IMR-90 (cell line): ENCODE measurements around the gene MACROD1. TPM values are rescaled to one million over a fixed set of nuclear protein-coding genes. Genes with fewer than 3 reads are reported as not detected.

Source experiments
- ATAC-seq: fragments of 200-7000 bp; cut with Tn5 transposase; 2 replicates; pipeline ENCODE4 v1.9.1; 2020; ENCODE audit warnings: low read depth, mild to moderate bottlenecking, moderate library complexity
- BruUV-seq: library from RNA; stranded (reverse); fragments of 400-500 nt; replicated peaks from 2 replicates; lab custom pipeline; 2021; lab: Mats Ljungman, UMichigan
- CTCF ChIA-PET: fragments of 300-600 bp; formaldehyde crosslinking; extraction: SDS; loops from one replicate; lab custom pipeline; 2021; ENCODE audit warnings: antibody characterized with exemption; lab: Yijun Ruan, JAX
- POLR2A ChIA-PET: fragments of 300-600 bp; sonication (Branson Sonifier 250); formaldehyde crosslinking; loops from one replicate; lab custom pipeline; 2022; ENCODE audit warnings: antibody characterized with exemption; ENCODE audit not compliant: unreplicated experiment; lab: Charles Lee
- DNase-seq: peaks from one replicate; pipeline ENCODE4 v3.0.0; 2013
- H2AFZ ChIP-seq: replicated peaks from 2 replicates; pipeline ENCODE3; 2013; ENCODE audit warnings: low read length, mild to moderate bottlenecking; ENCODE audit not compliant: poor library complexity
- H2AK5ac ChIP-seq: 2 replicates; pipeline ENCODE4 v1.6.1; 2013; ENCODE audit warnings: low read depth, low read length, inconsistent platforms
- H2AK9ac ChIP-seq: replicated peaks from 2 replicates; pipeline ENCODE3; 2013; ENCODE audit warnings: mild to moderate bottlenecking, low read depth, low read length, moderate library complexity; ENCODE audit not compliant: poor library complexity
- H2BK120ac ChIP-seq: 2 replicates; pipeline ENCODE4 v1.6.1; 2013; ENCODE audit warnings: low read depth, low read length, inconsistent platforms
- H2BK15ac ChIP-seq: 3 replicates; pipeline ENCODE4 v1.6.1; 2013; ENCODE audit warnings: low read depth, low read length, inconsistent platforms
- H2BK20ac ChIP-seq: 2 replicates; pipeline ENCODE4 v1.6.1; 2013; ENCODE audit warnings: low read depth, mild to moderate bottlenecking, inconsistent platforms, low read length, moderate library complexity
- H2BK5ac ChIP-seq: 2 replicates; pipeline ENCODE4 v1.6.1; 2013; ENCODE audit warnings: mild to moderate bottlenecking, low read depth, low read length, inconsistent platforms; ENCODE audit not compliant: poor library complexity, severe bottlenecking
- H3K14ac ChIP-seq: replicated peaks from 2 replicates; pipeline ENCODE4 v1.6.1; 2013; ENCODE audit warnings: low read depth, low read length, inconsistent platforms
- H3K18ac ChIP-seq: 2 replicates; pipeline ENCODE4 v1.6.1; 2013; ENCODE audit warnings: low read depth, low read length, control low read depth
- H3K23ac ChIP-seq: 2 replicates; pipeline ENCODE4 v1.6.1; 2013; ENCODE audit warnings: low read depth, low read length, inconsistent platforms
- H3K27ac ChIP-seq: 2 replicates; pipeline ENCODE4 v1.5.1; 2013; ENCODE audit warnings: mild to moderate bottlenecking, control low read depth, low read length; ENCODE audit not compliant: insufficient read depth
- H3K27me3 ChIP-seq: 2 replicates; pipeline ENCODE4 v1.6.1; 2013; ENCODE audit warnings: low read length; ENCODE audit not compliant: control insufficient read depth, insufficient read depth
- H3K36me3 ChIP-seq: 2 replicates; pipeline ENCODE4 v1.6.1; 2013; ENCODE audit warnings: low read length, mixed read lengths; ENCODE audit not compliant: control insufficient read depth, insufficient read depth
- H3K4ac ChIP-seq: 2 replicates; pipeline ENCODE4 v1.6.1; 2013; ENCODE audit warnings: low read depth, low read length, inconsistent platforms
- H3K4me1 ChIP-seq: 2 replicates; pipeline ENCODE4 v1.6.1; 2013; ENCODE audit warnings: low read length, mixed read lengths; ENCODE audit not compliant: control insufficient read depth, insufficient read depth
- H3K4me2 ChIP-seq: 2 replicates; pipeline ENCODE4 v1.6.1; 2013; ENCODE audit warnings: low read depth, mild to moderate bottlenecking, control low read depth, low read length, moderate library complexity
- H3K4me3 ChIP-seq: 2 replicates; pipeline ENCODE4 v1.5.1; 2013; ENCODE audit warnings: low read depth, mild to moderate bottlenecking, control low read depth, low read length, moderate library complexity; ENCODE audit not compliant: insufficient read depth
- H3K56ac ChIP-seq: 2 replicates; pipeline ENCODE4 v1.6.1; 2013; ENCODE audit warnings: low read length, inconsistent platforms; ENCODE audit not compliant: insufficient read depth; ENCODE audit errors: extremely low read depth
- H3K79me1 ChIP-seq, 2 experiments: 2 replicates each; pipeline ENCODE4 v1.6.1; 2013; ENCODE audit warnings: low read length in 2 of 2, inconsistent platforms in 1 of 2, low read depth in 1 of 2
- H3K9ac ChIP-seq: 2 replicates; pipeline ENCODE4 v1.6.1; 2013; ENCODE audit warnings: low read depth, low read length, control low read depth
- H3K9me1 ChIP-seq: 2 replicates; pipeline ENCODE4 v1.6.1; 2013; ENCODE audit warnings: low read length, inconsistent platforms; ENCODE audit not compliant: insufficient read depth
- H3K9me3 ChIP-seq: 2 replicates; pipeline ENCODE4 v1.6.1; 2013; ENCODE audit warnings: low read length; ENCODE audit not compliant: control insufficient read depth, insufficient read depth
- H4K20me1 ChIP-seq: 2 replicates; pipeline ENCODE4 v1.6.1; 2013; ENCODE audit warnings: low read length, inconsistent platforms; ENCODE audit not compliant: insufficient read depth
- H4K5ac ChIP-seq: 2 replicates; pipeline ENCODE4 v1.6.1; 2013; ENCODE audit warnings: mild to moderate bottlenecking, low read depth, low read length, control low read depth
- H4K8ac ChIP-seq, 2 experiments: 2 replicates each; pipeline ENCODE4 v1.6.1; 2013; ENCODE audit warnings: low read depth in 2 of 2, low read length in 2 of 2, control low read depth in 1 of 2, inconsistent platforms in 1 of 2
- H4K91ac ChIP-seq: 2 replicates; pipeline ENCODE4 v1.6.1; 2013; ENCODE audit warnings: low read depth, low read length, inconsistent platforms; ENCODE audit not compliant: insufficient read depth
- CHD1 ChIP-seq: IDR thresholded peaks from 2 replicates; pipeline ENCODE4 v1.6.1; 2012; ENCODE audit warnings: low read depth, low read length, improper control_type of control experiment
- MAFK ChIP-seq: IDR thresholded peaks from 2 replicates; pipeline ENCODE4 v1.6.1; 2012; ENCODE audit warnings: low read depth, low read length, improper control_type of control experiment
- MAZ ChIP-seq: IDR thresholded peaks from 2 replicates; pipeline ENCODE4 v1.6.1; 2012; ENCODE audit warnings: low read depth, mild to moderate bottlenecking, low read length, improper control_type of control experiment, moderate library complexity, borderline replicate concordance
- SMC3 ChIP-seq: fragments of 150-350 bp; IDR thresholded peaks from 2 replicates; pipeline ENCODE4 v1.6.1; 2016; ENCODE audit warnings: low read depth, mild to moderate bottlenecking, antibody characterized with exemption, low read length, moderate library complexity
- WGBS, 2 experiments: methylation state at CpG; one replicate each; pipeline versions ENCODE4 v1.1.5 to v1.1.7; 2013; ENCODE audit warnings: missing lambda C conversion rate in 2 of 2; ENCODE audit not compliant: insufficient read length in 1 of 2; ENCODE audit errors: extremely low coverage in 2 of 2; 5-methylcytosine and 5-hydroxymethylcytosine counted together
- dilution Hi-C: fragments of 300-500 bp; cut with HindIII; formaldehyde crosslinking; loops from one replicate; pipeline ENCODE4 v1.14.3; 2018; ENCODE audit warnings: low sequenced_read_pairs; ENCODE audit not compliant: unreplicated experiment
- in situ Hi-C: fragments of 300-500 bp; cut with MboI; formaldehyde crosslinking; loops from 3 replicates; pipeline ENCODE4 v1.14.3; 2019; ENCODE audit warnings: low sequenced_read_pairs, inconsistent platforms, mixed read lengths
- intact Hi-C: fragments of 100-400 bp; cut with micrococcal nuclease; formaldehyde crosslinking; loops from 2 replicates; pipeline ENCODE4 v1.10.0; 2022
- polyA plus RNA-seq, 3 experiments: library from polyadenylated mRNA; depleted of rRNA; stranded (reverse); fragments of >200 nt; gene quantifications; 2 replicates each; pipeline ENCODE4 v1.2.3, GENCODE V29; 2012; ENCODE audit warnings: low replicate concordance in 1 of 3
- total RNA-seq: library from RNA; depleted of rRNA; stranded (reverse); fragments of >200 nt; gene quantifications from 2 replicates; pipeline ENCODE4 v1.2.3, GENCODE V29; 2012
- TF ChIP-seq, protein P1 (sequence below): fragments of 150-350 bp; IDR thresholded peaks from 2 replicates; pipeline ENCODE4 v1.6.1; 2017; ENCODE audit warnings: mild to moderate bottlenecking, antibody characterized with exemption, low read length, low read depth
- TF ChIP-seq, protein P2 (sequence below): fragments of 150-350 bp; IDR thresholded peaks from 2 replicates; pipeline ENCODE4 v1.6.1; 2016; ENCODE audit warnings: low read depth, mild to moderate bottlenecking, low read length, moderate library complexity, borderline replicate concordance

Gene MACROD1
- total and polyA plus RNA-seq, 2 of the 4 experiments (the other 2 are of a cell fraction) = 2.5 to 9.3 TPM

DNA sequence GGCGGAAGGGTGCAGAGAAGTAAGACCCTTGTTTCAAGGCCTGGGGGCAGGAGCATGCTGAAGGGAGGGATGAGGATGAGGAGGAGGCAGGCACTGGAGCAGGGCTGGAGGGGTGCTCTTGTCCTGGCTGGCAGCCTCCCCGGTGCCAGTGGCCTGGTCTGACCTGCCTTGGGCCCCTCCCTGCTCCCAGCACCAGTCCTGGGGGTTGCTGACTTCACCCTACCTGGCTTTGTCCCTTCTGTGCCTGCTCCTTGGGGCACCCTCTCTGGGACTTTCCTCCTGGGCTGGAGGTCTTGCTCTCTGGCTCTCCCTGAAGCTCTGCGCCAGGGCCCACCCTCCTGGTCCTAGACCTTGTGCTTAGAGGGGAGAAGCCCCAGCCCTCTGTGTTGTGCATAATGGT, 134.9 kb downstream of the MACROD1 start:
- WGBS, 2 experiments = 100% methylated on average over 1 of the region's 3 CpGs; no CpG with 5 or more reads in 1 of the 2 experiments

More for the DNA sequence above, 134.9 kb downstream of the MACROD1 start:
- TF ChIP-seq MAZ = no peak
- TF ChIP-seq, protein P1, sequence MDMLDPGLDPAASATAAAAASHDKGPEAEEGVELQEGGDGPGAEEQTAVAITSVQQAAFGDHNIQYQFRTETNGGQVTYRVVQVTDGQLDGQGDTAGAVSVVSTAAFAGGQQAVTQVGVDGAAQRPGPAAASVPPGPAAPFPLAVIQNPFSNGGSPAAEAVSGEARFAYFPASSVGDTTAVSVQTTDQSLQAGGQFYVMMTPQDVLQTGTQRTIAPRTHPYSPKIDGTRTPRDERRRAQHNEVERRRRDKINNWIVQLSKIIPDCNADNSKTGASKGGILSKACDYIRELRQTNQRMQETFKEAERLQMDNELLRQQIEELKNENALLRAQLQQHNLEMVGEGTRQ = no peak
- no peak for TF ChIP-seq MAFK
- no peak for TF ChIP-seq SMC3
- TF ChIP-seq CHD1 = no peak
- TF ChIP-seq, protein P2, sequence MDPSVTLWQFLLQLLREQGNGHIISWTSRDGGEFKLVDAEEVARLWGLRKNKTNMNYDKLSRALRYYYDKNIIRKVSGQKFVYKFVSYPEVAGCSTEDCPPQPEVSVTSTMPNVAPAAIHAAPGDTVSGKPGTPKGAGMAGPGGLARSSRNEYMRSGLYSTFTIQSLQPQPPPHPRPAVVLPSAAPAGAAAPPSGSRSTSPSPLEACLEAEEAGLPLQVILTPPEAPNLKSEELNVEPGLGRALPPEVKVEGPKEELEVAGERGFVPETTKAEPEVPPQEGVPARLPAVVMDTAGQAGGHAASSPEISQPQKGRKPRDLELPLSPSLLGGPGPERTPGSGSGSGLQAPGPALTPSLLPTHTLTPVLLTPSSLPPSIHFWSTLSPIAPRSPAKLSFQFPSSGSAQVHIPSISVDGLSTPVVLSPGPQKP = no peak
- Histone ChIP-seq H3K9me3 (no peaks in the 10 kb centered on the region), H3K4ac (no peak overlapping the region), H3K9ac (no peak overlapping the region), H3K4me2 (no peak overlapping the region), H3K27me3 (peaks cover 14% of the 10 kb centered on the region), H4K5ac (no peak overlapping the region), H2BK120ac (no peak overlapping the region), H3K4me3 (no peak overlapping the region), H2AFZ (no peak overlapping the region), H3K56ac (no peak overlapping the region), H3K18ac (no peak overlapping the region), H3K14ac (no peak overlapping the region), H4K91ac (no peak overlapping the region), H2AK5ac (0 out of 2 replicates have a peak overlapping the region, but pooled peaks have one; percentile 9), H2BK15ac (no peak overlapping the region), H2BK20ac (no peak overlapping the region), H3K23ac (no peak overlapping the region), H4K20me1 (peaks cover 10% of the 10 kb centered on the region), H3K36me3 (no peaks in the 10 kb centered on the region), H2AK9ac (no peak overlapping the region), H3K27ac (no peak overlapping the region), H4K8ac (no peak overlapping the region), H3K4me1 (peaks cover 11% of the 10 kb centered on the region; the same call in 1 of the 2 replicates), H3K9me1 (peaks cover 3% of the 10 kb centered on the region; the same call in 1 of the 2 replicates), H3K79me1 (no peaks in the 10 kb centered on the region), H2BK5ac (no peak overlapping the region)
- DNase-seq (no peak), ATAC-seq (no peak)
- in situ Hi-C loops = no loop called here
- POLR2A ChIA-PET = interaction anchor here (0.6 kb wide), 1 partner anchor 120 kb away, joined by 3 read pairs; no protein-coding TSS in a partner anchor
- dilution Hi-C loops = no loop called here
- intact Hi-C loops = no loop called here
- CTCF ChIA-PET = no interaction called here
- BruUV-seq = no TSS peak
